GM10266 (cell line): Measurements from ENCODE around the gene OR6K6.

ENCODE experiments used
- DNase-seq: peaks from one replicate; pipeline ENCODE4 v3.0.0; 2012; ENCODE audit errors: extremely low spot score
- CTCF ChIP-seq: IDR thresholded peaks from 2 replicates; pipeline ENCODE4 v1.5.1; 2012; ENCODE audit warnings: mild to moderate bottlenecking, low read depth; ENCODE audit not compliant: control insufficient read depth, insufficient read depth; ENCODE audit errors: missing control alignments

The OR6K6 gene

DNA sequence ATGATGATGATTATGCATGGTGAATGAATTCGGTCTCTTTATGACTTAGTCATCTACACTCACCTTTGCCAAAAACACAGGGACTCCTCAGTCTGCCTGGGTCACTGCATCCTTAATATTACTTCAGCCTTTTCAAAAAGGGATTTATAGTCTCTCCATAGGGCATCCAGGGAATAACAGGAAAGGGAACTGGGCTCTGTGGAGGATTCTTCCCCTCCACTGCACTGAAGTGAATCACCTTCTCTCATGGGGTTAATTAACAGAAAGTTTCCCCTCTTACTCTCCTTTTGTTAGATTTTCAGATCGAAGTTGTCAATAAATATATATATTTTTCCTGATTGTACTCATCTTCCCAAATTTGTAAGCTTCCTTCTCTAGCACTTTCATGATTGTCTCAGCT, 33.9 kb upstream of the OR6K6 start, which contains the start of gene OR6K3:
Gene OR6K3 (minus strand): TSS at position 101 of the 400 bp plus-strand sequence. CDS start 2,605 bp downstream, outside the sequence.
- no peak for TF ChIP-seq CTCF
- DNase-seq = no peak

- no peak for DNase-seq
- TF ChIP-seq CTCF = no peak
Observed at GRCh38 chr1:158724442-158724841, 30.1 kb upstream of the OR6K6 start.

DNA sequence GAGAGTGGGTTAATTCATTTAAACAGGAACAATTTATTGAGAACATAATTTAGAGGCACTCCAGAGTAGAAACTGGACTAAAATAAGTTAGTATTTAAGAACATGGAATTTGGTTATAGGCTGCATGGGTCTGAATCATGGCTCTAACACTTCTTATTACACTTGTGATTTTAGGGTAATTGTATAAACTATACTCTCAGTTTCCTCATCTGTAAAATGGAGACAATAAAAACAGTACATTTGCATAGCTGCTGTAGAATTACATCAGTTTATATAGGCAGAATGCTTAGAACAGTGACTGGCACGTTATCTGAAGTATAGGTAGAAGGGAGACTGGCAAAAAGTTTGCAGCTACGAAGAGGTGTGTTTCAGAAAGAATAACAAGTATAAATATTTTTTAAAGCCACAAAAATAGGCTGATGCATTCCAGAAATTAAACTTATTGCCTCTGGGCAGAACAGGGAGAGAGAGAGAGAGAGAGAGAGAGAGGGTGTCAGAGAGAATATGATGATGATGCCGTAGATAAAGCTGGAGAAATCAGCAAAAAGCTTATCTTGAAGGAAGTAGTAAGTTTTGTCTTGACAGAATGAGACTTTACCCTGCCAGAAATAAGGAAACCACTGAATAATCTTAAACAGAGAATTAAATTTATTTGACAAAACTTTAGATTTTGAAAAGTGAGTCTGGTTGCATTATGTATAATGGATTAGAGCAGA, 25.9 kb upstream of the OR6K6 start:
- no peak for TF ChIP-seq CTCF
- DNase-seq = no peak

- no peak for TF ChIP-seq CTCF
- DNase-seq = no peak
Observed at GRCh38 chr1:158730453-158730852, 24.1 kb upstream of the OR6K6 start.

DNA sequence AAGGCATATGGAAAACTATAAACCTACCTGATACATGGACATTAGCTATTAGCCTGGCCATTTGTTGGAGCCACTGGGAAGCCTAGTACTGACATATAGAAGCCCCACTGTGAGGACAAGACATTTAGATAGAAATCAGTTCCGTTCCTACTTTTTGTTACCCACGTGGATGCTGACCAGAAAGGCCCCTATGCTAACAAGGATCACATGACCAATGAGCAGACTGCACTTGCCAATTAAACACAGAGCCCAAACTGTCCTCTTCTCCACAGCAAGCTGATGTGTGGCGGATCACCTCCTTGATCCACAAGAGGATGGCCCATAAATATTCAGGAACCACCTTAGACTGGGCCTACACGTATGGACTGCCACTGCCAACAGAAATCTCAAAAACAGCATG, 22.8 kb upstream of the OR6K6 start:
- no peak for DNase-seq
- TF ChIP-seq CTCF = no peak

DNA sequence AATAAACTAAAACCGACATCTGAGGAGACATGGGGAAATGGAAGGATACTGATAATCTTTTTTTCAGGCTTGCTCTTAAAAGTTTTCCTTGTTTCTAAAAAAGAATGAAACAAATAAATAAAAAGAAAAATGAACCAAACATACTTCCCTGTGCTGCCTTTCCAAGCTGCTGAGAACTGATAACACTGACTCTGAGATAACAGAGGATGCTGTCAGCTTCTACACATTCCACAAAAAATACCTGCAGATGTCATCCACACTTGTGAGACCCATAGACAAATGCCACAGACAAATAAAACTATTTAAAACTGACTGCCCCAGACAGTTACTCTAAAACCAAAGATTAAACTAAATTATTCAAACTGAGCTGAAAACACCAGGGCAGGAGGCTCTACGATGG, 22.0 kb upstream of the OR6K6 start:
- DNase-seq = no peak
- no peak for TF ChIP-seq CTCF

- no peak for DNase-seq
- no peak for TF ChIP-seq CTCF
Observed at GRCh38 chr1:158735848-158736247, 18.7 kb upstream of the OR6K6 start.
